IMR-90 (cell line): ENCODE results near the gene ATF5. TPM values are rescaled to one million over a fixed set of nuclear protein-coding genes. Genes with fewer than 3 reads are reported as not detected.

Source experiments
- ATAC-seq: fragments of 200-7000 bp; cut with Tn5 transposase; 2 replicates; pipeline ENCODE4 v1.9.1; 2020; ENCODE audit warnings: low read depth, mild to moderate bottlenecking, moderate library complexity
- BruUV-seq: library from RNA; stranded (reverse); fragments of 400-500 nt; replicated peaks from 2 replicates; lab custom pipeline; 2021; lab: Mats Ljungman, UMichigan
- CTCF ChIA-PET: fragments of 300-600 bp; formaldehyde crosslinking; extraction: SDS; loops from one replicate; lab custom pipeline; 2021; ENCODE audit warnings: antibody characterized with exemption; lab: Yijun Ruan, JAX
- POLR2A ChIA-PET: fragments of 300-600 bp; sonication (Branson Sonifier 250); formaldehyde crosslinking; loops from one replicate; lab custom pipeline; 2022; ENCODE audit warnings: antibody characterized with exemption; ENCODE audit not compliant: unreplicated experiment; lab: Charles Lee
- DNase-seq: peaks from one replicate; pipeline ENCODE4 v3.0.0; 2013
- H2AFZ ChIP-seq: replicated peaks from 2 replicates; pipeline ENCODE3; 2013; ENCODE audit warnings: low read length, mild to moderate bottlenecking; ENCODE audit not compliant: poor library complexity
- H2AK5ac ChIP-seq: 2 replicates; pipeline ENCODE4 v1.6.1; 2013; ENCODE audit warnings: low read depth, low read length, inconsistent platforms
- H2AK9ac ChIP-seq: replicated peaks from 2 replicates; pipeline ENCODE3; 2013; ENCODE audit warnings: mild to moderate bottlenecking, low read depth, low read length, moderate library complexity; ENCODE audit not compliant: poor library complexity
- H2BK120ac ChIP-seq: 2 replicates; pipeline ENCODE4 v1.6.1; 2013; ENCODE audit warnings: low read depth, low read length, inconsistent platforms
- H2BK15ac ChIP-seq: 3 replicates; pipeline ENCODE4 v1.6.1; 2013; ENCODE audit warnings: low read depth, low read length, inconsistent platforms
- H2BK20ac ChIP-seq: 2 replicates; pipeline ENCODE4 v1.6.1; 2013; ENCODE audit warnings: low read depth, mild to moderate bottlenecking, inconsistent platforms, low read length, moderate library complexity
- H2BK5ac ChIP-seq: 2 replicates; pipeline ENCODE4 v1.6.1; 2013; ENCODE audit warnings: mild to moderate bottlenecking, low read depth, low read length, inconsistent platforms; ENCODE audit not compliant: poor library complexity, severe bottlenecking
- H3K14ac ChIP-seq: replicated peaks from 2 replicates; pipeline ENCODE4 v1.6.1; 2013; ENCODE audit warnings: low read depth, low read length, inconsistent platforms
- H3K18ac ChIP-seq: 2 replicates; pipeline ENCODE4 v1.6.1; 2013; ENCODE audit warnings: low read depth, low read length, control low read depth
- H3K23ac ChIP-seq: 2 replicates; pipeline ENCODE4 v1.6.1; 2013; ENCODE audit warnings: low read depth, low read length, inconsistent platforms
- H3K27ac ChIP-seq: 2 replicates; pipeline ENCODE4 v1.5.1; 2013; ENCODE audit warnings: mild to moderate bottlenecking, control low read depth, low read length; ENCODE audit not compliant: insufficient read depth
- H3K27me3 ChIP-seq: 2 replicates; pipeline ENCODE4 v1.6.1; 2013; ENCODE audit warnings: low read length; ENCODE audit not compliant: control insufficient read depth, insufficient read depth
- H3K36me3 ChIP-seq: 2 replicates; pipeline ENCODE4 v1.6.1; 2013; ENCODE audit warnings: low read length, mixed read lengths; ENCODE audit not compliant: control insufficient read depth, insufficient read depth
- H3K4ac ChIP-seq: 2 replicates; pipeline ENCODE4 v1.6.1; 2013; ENCODE audit warnings: low read depth, low read length, inconsistent platforms
- H3K4me1 ChIP-seq: 2 replicates; pipeline ENCODE4 v1.6.1; 2013; ENCODE audit warnings: low read length, mixed read lengths; ENCODE audit not compliant: control insufficient read depth, insufficient read depth
- H3K4me2 ChIP-seq: 2 replicates; pipeline ENCODE4 v1.6.1; 2013; ENCODE audit warnings: low read depth, mild to moderate bottlenecking, control low read depth, low read length, moderate library complexity
- H3K4me3 ChIP-seq: 2 replicates; pipeline ENCODE4 v1.5.1; 2013; ENCODE audit warnings: low read depth, mild to moderate bottlenecking, control low read depth, low read length, moderate library complexity; ENCODE audit not compliant: insufficient read depth
- H3K56ac ChIP-seq: 2 replicates; pipeline ENCODE4 v1.6.1; 2013; ENCODE audit warnings: low read length, inconsistent platforms; ENCODE audit not compliant: insufficient read depth; ENCODE audit errors: extremely low read depth
- H3K79me1 ChIP-seq, 2 experiments: 2 replicates each; pipeline ENCODE4 v1.6.1; 2013; ENCODE audit warnings: low read length in 2 of 2, inconsistent platforms in 1 of 2, low read depth in 1 of 2
- H3K9ac ChIP-seq: 2 replicates; pipeline ENCODE4 v1.6.1; 2013; ENCODE audit warnings: low read depth, low read length, control low read depth
- H3K9me1 ChIP-seq: 2 replicates; pipeline ENCODE4 v1.6.1; 2013; ENCODE audit warnings: low read length, inconsistent platforms; ENCODE audit not compliant: insufficient read depth
- H3K9me3 ChIP-seq: 2 replicates; pipeline ENCODE4 v1.6.1; 2013; ENCODE audit warnings: low read length; ENCODE audit not compliant: control insufficient read depth, insufficient read depth
- H4K20me1 ChIP-seq: 2 replicates; pipeline ENCODE4 v1.6.1; 2013; ENCODE audit warnings: low read length, inconsistent platforms; ENCODE audit not compliant: insufficient read depth
- H4K5ac ChIP-seq: 2 replicates; pipeline ENCODE4 v1.6.1; 2013; ENCODE audit warnings: mild to moderate bottlenecking, low read depth, low read length, control low read depth
- H4K8ac ChIP-seq, 2 experiments: 2 replicates each; pipeline ENCODE4 v1.6.1; 2013; ENCODE audit warnings: low read depth in 2 of 2, low read length in 2 of 2, control low read depth in 1 of 2, inconsistent platforms in 1 of 2
- H4K91ac ChIP-seq: 2 replicates; pipeline ENCODE4 v1.6.1; 2013; ENCODE audit warnings: low read depth, low read length, inconsistent platforms; ENCODE audit not compliant: insufficient read depth
- CEBPB ChIP-seq: IDR thresholded peaks from 2 replicates; pipeline ENCODE4 v1.6.1; 2012; ENCODE audit warnings: low read depth, low read length, improper control_type of control experiment
- ELK1 ChIP-seq: fragments of 150-350 bp; IDR thresholded peaks from 2 replicates; pipeline ENCODE4 v1.6.1; 2016; ENCODE audit warnings: low read depth, mild to moderate bottlenecking, low read length, moderate library complexity, borderline replicate concordance
- FOS ChIP-seq: fragments of 150-350 bp; IDR thresholded peaks from 2 replicates; pipeline ENCODE4 v1.6.1; 2016; ENCODE audit warnings: low read depth, low read length
- MAZ ChIP-seq: IDR thresholded peaks from 2 replicates; pipeline ENCODE4 v1.6.1; 2012; ENCODE audit warnings: low read depth, mild to moderate bottlenecking, low read length, improper control_type of control experiment, moderate library complexity, borderline replicate concordance
- POLR2A ChIP-seq: IDR thresholded peaks from 2 replicates; pipeline ENCODE4 v1.6.1; 2012; ENCODE audit warnings: mild to moderate bottlenecking, low read depth, low read length
- WGBS, 2 experiments: methylation state at CpG; one replicate each; pipeline versions ENCODE4 v1.1.5 to v1.1.7; 2013; ENCODE audit warnings: missing lambda C conversion rate in 2 of 2; ENCODE audit not compliant: insufficient read length in 1 of 2; ENCODE audit errors: extremely low coverage in 2 of 2; 5-methylcytosine and 5-hydroxymethylcytosine counted together
- dilution Hi-C: fragments of 300-500 bp; cut with HindIII; formaldehyde crosslinking; loops from one replicate; pipeline ENCODE4 v1.14.3; 2018; ENCODE audit warnings: low sequenced_read_pairs; ENCODE audit not compliant: unreplicated experiment
- in situ Hi-C: fragments of 300-500 bp; cut with MboI; formaldehyde crosslinking; loops from 3 replicates; pipeline ENCODE4 v1.14.3; 2019; ENCODE audit warnings: low sequenced_read_pairs, inconsistent platforms, mixed read lengths
- intact Hi-C: fragments of 100-400 bp; cut with micrococcal nuclease; formaldehyde crosslinking; loops from 2 replicates; pipeline ENCODE4 v1.10.0; 2022
- polyA plus RNA-seq, 3 experiments: library from polyadenylated mRNA; depleted of rRNA; stranded (reverse); fragments of >200 nt; gene quantifications; 2 replicates each; pipeline ENCODE4 v1.2.3, GENCODE V29; 2012; ENCODE audit warnings: low replicate concordance in 1 of 3
- total RNA-seq: library from RNA; depleted of rRNA; stranded (reverse); fragments of >200 nt; gene quantifications from 2 replicates; pipeline ENCODE4 v1.2.3, GENCODE V29; 2012
- TF ChIP-seq, protein P1 (sequence below): conservative IDR thresholded peaks from 2 replicates; pipeline ENCODE4 v1.5.1; 2012; ENCODE audit warnings: mild to moderate bottlenecking, low read depth, low read length, improper control_type of control experiment

Gene ATF5
- total and polyA plus RNA-seq, 2 of the 4 experiments (the other 2 are of a cell fraction) = 2.7 to 15.7 TPM

DNA sequence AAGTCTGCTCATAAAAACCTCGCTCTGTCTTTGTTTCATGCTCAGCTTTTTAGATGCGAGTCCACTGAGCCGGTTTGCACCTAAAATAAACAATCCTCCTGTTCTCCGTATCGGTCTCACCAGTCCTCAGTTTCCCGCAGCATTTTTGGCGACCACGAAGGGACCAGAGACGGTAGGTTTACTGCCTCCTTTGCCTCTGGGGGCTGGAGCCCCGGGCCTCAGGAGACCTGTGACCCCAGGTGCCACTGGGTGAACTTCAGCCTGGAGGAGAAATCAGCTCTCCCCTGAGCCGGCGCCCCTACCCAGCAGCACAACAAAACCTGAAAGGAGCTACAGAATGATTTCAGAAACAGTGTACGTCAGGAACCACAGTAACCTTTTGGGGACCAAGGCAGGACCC lies 23.9 kb downstream of the ATF5 start:
- Histone ChIP-seq H2BK20ac (no peak overlapping the region), H3K14ac (no peak overlapping the region), H3K56ac (no peak overlapping the region), H2BK120ac (no peak overlapping the region), H3K4ac (no peak overlapping the region), H3K4me1 (no peaks in the 10 kb centered on the region), H2AK5ac (no peak overlapping the region), H4K5ac (no peak overlapping the region), H3K9ac (no peak overlapping the region), H2AK9ac (no peak overlapping the region), H4K91ac (no peak overlapping the region), H3K4me2 (no peak overlapping the region), H4K20me1 (no peaks in the 10 kb centered on the region), H3K79me1 (no peaks in the 10 kb centered on the region), H3K23ac (no peak overlapping the region), H3K9me3 (no peaks in the 10 kb centered on the region), H2BK15ac (no peak overlapping the region), H3K36me3 (no peaks in the 10 kb centered on the region), H3K27me3 (peaks cover 13% of the 10 kb centered on the region), H3K18ac (no peak overlapping the region), H3K9me1 (no peaks in the 10 kb centered on the region), H2AFZ (no peak overlapping the region), H4K8ac (no peak overlapping the region), H2BK5ac (no peak overlapping the region), H3K4me3 (no peak overlapping the region), H3K27ac (no peak overlapping the region)
- TF ChIP-seq ELK1 = no peak
- no peak for TF ChIP-seq MAZ
- TF ChIP-seq, protein P1, sequence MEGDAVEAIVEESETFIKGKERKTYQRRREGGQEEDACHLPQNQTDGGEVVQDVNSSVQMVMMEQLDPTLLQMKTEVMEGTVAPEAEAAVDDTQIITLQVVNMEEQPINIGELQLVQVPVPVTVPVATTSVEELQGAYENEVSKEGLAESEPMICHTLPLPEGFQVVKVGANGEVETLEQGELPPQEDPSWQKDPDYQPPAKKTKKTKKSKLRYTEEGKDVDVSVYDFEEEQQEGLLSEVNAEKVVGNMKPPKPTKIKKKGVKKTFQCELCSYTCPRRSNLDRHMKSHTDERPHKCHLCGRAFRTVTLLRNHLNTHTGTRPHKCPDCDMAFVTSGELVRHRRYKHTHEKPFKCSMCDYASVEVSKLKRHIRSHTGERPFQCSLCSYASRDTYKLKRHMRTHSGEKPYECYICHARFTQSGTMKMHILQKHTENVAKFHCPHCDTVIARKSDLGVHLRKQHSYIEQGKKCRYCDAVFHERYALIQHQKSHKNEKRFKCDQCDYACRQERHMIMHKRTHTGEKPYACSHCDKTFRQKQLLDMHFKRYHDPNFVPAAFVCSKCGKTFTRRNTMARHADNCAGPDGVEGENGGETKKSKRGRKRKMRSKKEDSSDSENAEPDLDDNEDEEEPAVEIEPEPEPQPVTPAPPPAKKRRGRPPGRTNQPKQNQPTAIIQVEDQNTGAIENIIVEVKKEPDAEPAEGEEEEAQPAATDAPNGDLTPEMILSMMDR = no peak
- no peak for TF ChIP-seq FOS
- no peak for TF ChIP-seq CEBPB
- TF ChIP-seq POLR2A = no peak
- ATAC-seq = no peak
- intact Hi-C loops (no loop called here), dilution Hi-C loops (no loop called here), in situ Hi-C loops (no loop called here)
- ChIA-PET POLR2A (no interaction called here), CTCF (no interaction called here)
- BruUV-seq = no TSS peak
- no peak for DNase-seq
- 53% methylated on average over 2 of the region's 13 CpGs; no CpG with 5 or more reads in 1 of the 2 experiments for WGBS, 2 experiments
